Rectal smooth muscle tissue (tissue), 1 donor: ENCODE measurements around the gene NUP133.
A peak's percentile ranks its signal among the peaks of the same experiment; 100 is the strongest.

ENCODE experiments used
- H3K27ac ChIP-seq: one replicate; pipeline ENCODE4 v1.7.0; 2013; ENCODE audit warnings: low read depth, low read length, inconsistent platforms
- H3K27me3 ChIP-seq: one replicate; pipeline ENCODE4 v1.7.0; 2013; ENCODE audit warnings: low read length; ENCODE audit not compliant: control insufficient read depth, insufficient read depth
- H3K36me3 ChIP-seq: one replicate; pipeline ENCODE4 v1.7.0; 2013; ENCODE audit warnings: low read length; ENCODE audit not compliant: control insufficient read depth, insufficient read depth
- H3K4me1 ChIP-seq: one replicate; pipeline ENCODE4 v1.7.0; 2013; ENCODE audit warnings: low read length; ENCODE audit not compliant: control insufficient read depth, insufficient read depth
- H3K4me3 ChIP-seq: one replicate; pipeline ENCODE4 v1.7.0; 2013; ENCODE audit warnings: low read length
- H3K9ac ChIP-seq: one replicate; pipeline ENCODE4 v1.7.0; 2013; ENCODE audit warnings: low read length

The NUP133 gene

DNA sequence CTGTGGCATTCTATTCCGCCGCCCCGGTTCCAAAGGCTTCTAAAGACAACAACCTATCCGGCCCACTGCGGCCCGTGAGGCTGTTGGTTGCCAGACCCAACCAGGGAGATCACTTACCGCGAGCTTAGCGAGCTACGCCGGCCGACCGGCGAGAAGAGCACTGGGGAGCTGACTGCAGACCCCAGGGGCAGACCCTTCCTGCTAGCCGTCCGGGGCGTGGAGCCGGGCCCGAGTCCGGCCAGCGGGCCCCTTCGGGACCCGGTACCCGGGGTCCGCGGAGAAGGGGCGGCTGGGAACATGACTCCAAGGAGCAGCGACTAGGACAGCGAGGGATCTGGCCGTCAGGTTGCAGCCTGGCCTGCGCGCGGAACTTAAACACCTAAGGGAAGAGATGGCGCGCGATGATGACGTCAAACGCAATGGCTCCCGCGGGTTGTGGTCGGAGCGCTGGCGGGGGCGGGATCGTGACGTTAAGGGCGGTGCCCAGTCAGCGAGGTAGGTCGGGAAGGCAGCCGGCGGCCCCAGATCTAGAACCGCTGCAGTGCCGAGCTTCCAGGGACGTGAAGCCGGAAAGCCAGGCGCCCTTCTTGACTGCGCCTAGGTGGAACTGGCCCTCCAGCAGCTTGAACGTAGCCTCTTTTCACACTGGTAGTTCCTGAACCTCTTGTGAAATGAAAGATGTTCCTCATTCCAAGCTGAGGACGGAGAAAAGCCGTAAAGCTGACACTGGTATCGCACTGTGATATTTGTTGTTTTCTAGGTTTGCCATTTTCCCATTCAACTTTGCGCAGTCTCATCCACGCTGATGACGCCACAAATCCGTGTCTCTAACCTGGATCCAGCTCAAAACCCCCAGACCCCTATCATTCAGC is at the start of gene NUP133:
Gene NUP133 (minus strand): TSS at position 391 of the 872 bp plus-strand sequence. CDS start 92 bp downstream, at position 299.
- no peaks in the 10 kb centered on the region for H3K27me3 ChIP-seq

DNA sequence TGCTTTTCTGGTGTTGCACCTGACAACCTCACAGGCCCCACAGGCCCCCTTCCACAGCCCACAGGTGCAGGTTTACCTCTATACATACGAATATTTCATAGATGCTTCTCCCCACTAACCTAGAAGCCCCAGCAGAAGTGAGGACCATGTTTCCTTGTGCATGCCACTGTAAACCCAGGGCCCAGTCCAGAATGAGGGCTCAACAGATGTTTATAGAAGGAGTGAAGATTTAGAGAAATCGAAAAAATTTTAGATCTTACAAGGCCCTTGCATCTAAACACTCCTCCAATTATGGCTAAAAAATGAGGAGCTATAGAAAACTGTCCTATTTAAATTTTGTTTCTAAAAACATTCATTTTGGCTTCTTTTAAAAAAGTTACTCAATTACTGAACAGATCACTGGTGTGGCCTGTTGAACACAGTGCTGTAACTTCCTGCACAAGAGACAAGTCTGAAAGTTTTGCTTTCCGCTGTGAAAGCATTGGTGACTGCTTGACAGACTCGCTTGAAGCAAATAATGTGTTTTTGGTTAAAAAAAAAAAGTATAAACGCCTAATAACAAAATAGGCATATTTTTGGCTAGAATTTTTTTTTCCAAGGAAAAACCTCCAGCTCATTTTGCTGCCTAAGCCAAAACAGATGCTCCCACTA is 49.2 kb upstream of the NUP133 start:
- H3K4me1 ChIP-seq: peaks cover 11% of the 10 kb centered on the region
- no peak overlapping the region for H3K27ac ChIP-seq
- H3K9ac ChIP-seq: peak overlapping the region; percentile 66
- peak overlapping the region; percentile 69 for H3K4me3 ChIP-seq
- no peaks in the 10 kb centered on the region for H3K36me3 ChIP-seq
- no peaks in the 10 kb centered on the region for H3K27me3 ChIP-seq

More for the DNA sequence above, at the start of gene NUP133:
- Histone ChIP-seq H3K4me1 (peaks cover 9% of the 10 kb centered on the region), H3K9ac (peak within 1 kb of the TSS; percentile 82), H3K27ac (peak within 1 kb of the TSS; percentile 98), H3K4me3 (peak within 1 kb of the TSS; percentile 94), H3K36me3 (no peaks in the 10 kb centered on the region)

GRCh38 chr1:229554886-229555621 is 46.9 kb upstream of the NUP133 start:
- Histone ChIP-seq H3K36me3 (no peaks in the 10 kb centered on the region), H3K9ac (no peak overlapping the region), H3K4me3 (no peak overlapping the region), H3K27ac (no peak overlapping the region), H3K4me1 (peaks cover 11% of the 10 kb centered on the region), H3K27me3 (no peaks in the 10 kb centered on the region)

DNA sequence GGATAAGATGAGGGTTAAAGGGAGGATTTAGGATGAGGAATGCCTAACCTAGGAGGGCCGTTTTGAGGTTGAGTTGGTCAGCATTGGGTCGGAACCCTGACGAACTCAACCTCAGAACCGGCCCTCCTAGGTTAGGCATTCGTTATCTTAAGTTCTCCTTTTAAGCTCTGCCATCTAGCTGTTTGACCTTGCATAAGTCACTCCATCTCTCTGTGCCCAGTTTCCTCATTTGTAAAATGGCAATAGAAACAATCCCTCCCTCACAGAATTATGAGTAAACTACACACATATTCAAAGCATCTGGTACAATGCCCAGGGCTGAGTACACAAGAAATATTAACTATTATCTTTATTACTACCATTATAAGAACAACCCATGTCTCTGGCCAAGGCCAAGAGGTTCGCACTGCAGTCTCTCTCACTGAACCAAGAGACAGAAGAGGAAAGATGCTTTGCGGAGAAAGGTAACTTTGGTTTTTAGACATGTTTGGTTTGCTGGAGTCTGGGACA is 45.5 kb upstream of the NUP133 start:
- H3K9ac ChIP-seq: no peak overlapping the region
- no peak overlapping the region for H3K27ac ChIP-seq
- no peak overlapping the region for H3K4me3 ChIP-seq
- H3K4me1 ChIP-seq: peaks cover 11% of the 10 kb centered on the region
- no peaks in the 10 kb centered on the region for H3K36me3 ChIP-seq
- H3K27me3 ChIP-seq: no peaks in the 10 kb centered on the region

GRCh38 chr1:229552732-229553131 is 44.6 kb upstream of the NUP133 start:
- no peak overlapping the region for H3K27ac ChIP-seq

GRCh38 chr1:229550812-229551567 is 42.8 kb upstream of the NUP133 start:
- H3K27ac ChIP-seq: no peak overlapping the region
- no peaks in the 10 kb centered on the region for H3K27me3 ChIP-seq
- peaks cover 3% of the 10 kb centered on the region for H3K36me3 ChIP-seq
- no peaks in the 10 kb centered on the region for H3K4me1 ChIP-seq
- H3K9ac ChIP-seq: no peak overlapping the region
- no peak overlapping the region for H3K4me3 ChIP-seq

More at GRCh38 chr1:229552732-229553131, 44.6 kb upstream of the NUP133 start:
- Histone ChIP-seq H3K27me3 (no peaks in the 10 kb centered on the region), H3K9ac (no peak overlapping the region), H3K4me1 (peaks cover 11% of the 10 kb centered on the region), H3K36me3 (no peaks in the 10 kb centered on the region), H3K4me3 (no peak overlapping the region)

GRCh38 chr1:229547542-229547941 is 39.4 kb upstream of the NUP133 start:
- Histone ChIP-seq H3K27ac (no peak overlapping the region), H3K27me3 (no peaks in the 10 kb centered on the region), H3K36me3 (peaks cover 3% of the 10 kb centered on the region), H3K4me3 (no peak overlapping the region), H3K4me1 (no peaks in the 10 kb centered on the region), H3K9ac (no peak overlapping the region)

DNA sequence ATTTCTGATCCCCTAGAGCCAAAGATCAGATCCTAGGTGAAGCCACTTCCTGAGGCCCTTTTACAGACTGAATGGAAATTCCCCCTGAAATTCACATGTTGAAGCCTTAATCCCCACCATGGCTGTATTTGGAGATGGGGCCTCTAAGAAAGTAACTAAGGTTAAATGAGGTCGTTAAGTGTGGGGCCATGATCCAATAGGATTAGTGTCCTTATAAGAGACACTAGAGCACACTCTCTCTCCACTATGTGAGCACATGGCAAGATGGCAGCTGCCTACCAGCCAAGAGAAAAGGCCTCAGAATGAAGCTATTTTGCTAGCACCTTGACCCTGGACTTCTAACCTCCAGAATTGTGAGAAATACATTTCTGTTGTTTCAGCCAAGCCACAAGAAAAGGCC is 36.4 kb upstream of the NUP133 start:
- Histone ChIP-seq H3K27ac (no peak overlapping the region), H3K4me1 (no peaks in the 10 kb centered on the region), H3K4me3 (no peak overlapping the region), H3K36me3 (peaks cover 8% of the 10 kb centered on the region), H3K27me3 (no peaks in the 10 kb centered on the region), H3K9ac (no peak overlapping the region)

DNA sequence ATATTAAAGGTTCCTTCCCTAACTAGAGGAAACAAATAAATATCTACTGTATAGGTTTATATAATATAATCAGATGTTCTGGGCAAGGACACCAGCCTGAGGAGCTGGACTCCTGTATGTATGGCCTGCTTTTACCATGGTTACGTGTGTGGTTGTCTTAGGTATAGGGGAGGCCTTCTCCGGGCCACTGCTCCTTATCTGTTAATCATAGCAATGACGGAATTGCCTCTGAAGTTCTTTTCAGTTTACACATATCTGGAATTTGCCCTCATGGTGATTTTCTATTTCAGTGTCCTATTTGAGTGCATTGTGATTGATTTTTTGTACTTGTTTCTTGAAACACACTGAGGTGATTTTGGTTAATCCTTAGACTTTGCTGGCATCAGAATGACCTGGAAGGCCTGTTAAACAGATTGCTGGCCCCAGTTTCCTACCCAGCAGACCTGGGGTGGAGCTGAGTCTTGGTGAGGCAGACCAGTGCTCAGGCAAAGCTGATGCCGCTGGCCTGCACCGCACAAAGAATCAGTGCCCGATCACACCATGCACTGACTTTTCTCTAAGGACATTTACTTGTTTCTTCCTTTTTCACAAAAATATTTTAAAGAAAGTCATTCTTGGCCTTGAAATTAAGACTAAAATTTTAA is 31.8 kb upstream of the NUP133 start:
- H3K4me3 ChIP-seq: no peak overlapping the region
- H3K36me3 ChIP-seq: peaks cover 15% of the 10 kb centered on the region
- no peaks in the 10 kb centered on the region for H3K4me1 ChIP-seq
- H3K27me3 ChIP-seq: no peaks in the 10 kb centered on the region
- no peak overlapping the region for H3K9ac ChIP-seq
- H3K27ac ChIP-seq: no peak overlapping the region

GRCh38 chr1:229538945-229539344 is 30.8 kb upstream of the NUP133 start:
- Histone ChIP-seq H3K4me1 (no peaks in the 10 kb centered on the region), H3K9ac (no peak overlapping the region), H3K27ac (no peak overlapping the region), H3K36me3 (peaks cover 15% of the 10 kb centered on the region), H3K4me3 (no peak overlapping the region), H3K27me3 (no peaks in the 10 kb centered on the region)

- H3K4me1 ChIP-seq: no peaks in the 10 kb centered on the region
- peaks cover 15% of the 10 kb centered on the region for H3K36me3 ChIP-seq
- no peak overlapping the region for H3K27ac ChIP-seq
- H3K9ac ChIP-seq: no peak overlapping the region
- H3K4me3 ChIP-seq: no peak overlapping the region
- H3K27me3 ChIP-seq: no peaks in the 10 kb centered on the region
These were observed 29.8 kb upstream of the NUP133 start for GRCh38 chr1:229537894-229538293.
